NCI-H446 (cell line): Measurements from ENCODE around the gene ATF7.
"Not testable (repeated sequence)": the region's sequence is repeated elsewhere in the genome, so short reads cannot be mapped to it uniquely, and the experiment has no call there.

ENCODE experiments used
- DNase-seq, 2 experiments: peaks; one replicate each; lab custom pipeline; 2025; lab: John Stamatoyannopoulos, UW

Gene ATF7

GRCh38 chr12:53626702-53627169 lies 554 bp upstream of the ATF7 start:
- DNase-seq: no peak

- no peak for DNase-seq
Measured at GRCh38 chr12:53625373-53625945, 723 bp downstream of the ATF7 start.

DNA sequence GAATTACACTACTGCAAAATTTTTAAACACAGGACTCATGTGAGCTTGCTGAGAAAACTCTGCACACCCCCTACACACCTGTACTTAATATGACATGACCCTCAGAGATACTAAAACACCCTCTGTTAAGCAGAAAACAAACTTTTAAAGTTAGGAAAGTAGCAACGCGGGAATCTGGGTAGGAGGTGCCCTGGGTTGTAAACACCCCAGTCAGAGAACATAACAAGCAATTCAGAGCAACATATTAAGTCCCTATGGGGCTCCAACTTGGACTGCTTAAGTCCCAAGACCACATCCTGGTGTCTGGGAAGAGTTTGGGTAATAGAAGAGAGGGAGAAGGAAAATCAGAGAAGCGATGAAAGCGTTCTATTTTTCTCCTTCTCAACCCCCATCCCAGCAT lies 1.2 kb downstream of the ATF7 start:
- no peak for DNase-seq

- DNase-seq: no peak
Measured at GRCh38 chr12:53624458-53624857, 1.7 kb downstream of the ATF7 start.

- DNase-seq: peak in 1 of 2 experiments; percentile 62
Measured at GRCh38 chr12:53623548-53624385, 2.4 kb downstream of the ATF7 start.

- DNase-seq: no peak
Measured at GRCh38 chr12:53622724-53623123, 3.5 kb downstream of the ATF7 start.

DNA sequence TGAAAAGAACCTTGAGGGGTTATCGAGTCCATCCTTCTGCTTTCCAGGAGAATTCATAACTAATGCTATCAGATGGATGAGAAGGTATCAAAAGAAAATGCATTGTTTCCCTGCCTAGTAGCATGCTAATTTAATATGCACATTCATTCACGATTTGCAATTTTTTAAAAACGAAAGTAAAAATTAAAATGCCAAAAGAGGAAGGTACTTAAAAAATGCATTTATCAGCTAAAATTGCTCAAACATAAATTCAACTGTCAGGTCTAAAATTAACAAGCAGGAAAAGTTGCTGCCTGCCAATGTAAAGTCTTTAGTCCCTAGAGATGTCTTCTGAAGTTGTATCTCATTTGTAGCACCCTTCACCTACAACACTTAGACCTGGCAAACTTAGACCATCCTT lies 7.9 kb downstream of the ATF7 start:
- no peak for DNase-seq

DNA sequence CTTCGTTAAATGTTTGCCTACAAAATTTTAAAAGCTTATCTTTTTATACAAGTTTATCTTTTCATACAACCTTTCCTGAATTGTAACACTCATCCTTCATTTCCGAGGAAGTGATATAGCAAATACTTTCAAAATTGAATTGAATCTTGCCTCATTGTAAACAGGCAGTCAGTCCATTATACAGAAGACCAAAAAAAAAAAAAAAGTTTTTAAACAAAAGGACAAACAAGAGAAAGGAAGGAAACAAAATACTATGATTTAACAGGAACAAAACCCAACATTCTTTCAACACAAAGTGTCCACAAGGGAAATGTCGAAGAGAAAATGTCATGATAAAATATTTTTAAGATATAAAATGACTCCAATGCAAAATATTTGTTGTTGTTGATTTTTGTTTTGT lies 8.5 kb downstream of the ATF7 start:
- DNase-seq: no peak

GRCh38 chr12:53616950-53617349 lies 9.2 kb downstream of the ATF7 start:
- DNase-seq: no peak

DNA sequence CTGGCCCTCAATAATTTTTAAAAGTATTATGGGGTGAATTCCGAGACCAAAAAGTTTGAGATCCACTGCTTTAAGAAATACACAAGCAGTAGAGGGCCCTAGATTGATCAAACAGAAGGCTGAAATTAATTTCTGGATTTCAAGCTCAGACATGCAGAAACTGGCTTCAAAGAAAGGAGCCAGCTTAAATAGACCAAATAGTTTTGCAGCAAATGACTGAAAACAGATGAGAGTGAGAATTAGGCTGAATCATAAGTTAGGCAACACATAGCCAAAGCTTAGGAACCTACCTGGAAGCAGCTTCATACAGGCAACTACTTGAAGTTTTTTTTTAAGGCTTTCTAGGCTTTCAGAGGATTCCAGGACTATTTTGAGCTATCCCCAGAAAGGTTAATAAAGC lies 12.4 kb downstream of the ATF7 start:
- DNase-seq: no peak

- DNase-seq: no peak
Measured at GRCh38 chr12:53612978-53613377, 13.2 kb downstream of the ATF7 start.

- DNase-seq: no peak
Measured at GRCh38 chr12:53611304-53611703, 14.9 kb downstream of the ATF7 start.

DNA sequence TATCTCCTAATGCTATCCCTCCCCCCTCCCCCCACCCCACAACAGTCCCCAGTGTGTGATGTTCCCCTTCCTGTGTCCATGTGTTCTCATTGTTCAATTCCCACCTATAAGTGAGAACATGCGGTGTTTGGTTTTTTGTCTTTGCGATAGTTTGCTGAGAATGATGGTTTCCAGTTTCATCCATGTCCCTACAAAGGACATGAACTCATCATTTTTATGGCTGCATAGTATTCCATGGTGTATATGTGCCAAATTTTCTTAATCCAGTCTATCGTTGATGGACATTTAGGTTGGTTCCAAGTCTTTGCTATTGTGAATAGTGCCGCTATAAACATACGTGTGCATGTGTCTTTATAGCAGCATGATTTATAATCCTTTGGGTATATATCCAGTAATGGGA lies 19.5 kb downstream of the ATF7 start:
- not testable (repeated sequence) for DNase-seq

- DNase-seq: no peak
Measured at GRCh38 chr12:53604581-53604980, 21.6 kb downstream of the ATF7 start.

DNA sequence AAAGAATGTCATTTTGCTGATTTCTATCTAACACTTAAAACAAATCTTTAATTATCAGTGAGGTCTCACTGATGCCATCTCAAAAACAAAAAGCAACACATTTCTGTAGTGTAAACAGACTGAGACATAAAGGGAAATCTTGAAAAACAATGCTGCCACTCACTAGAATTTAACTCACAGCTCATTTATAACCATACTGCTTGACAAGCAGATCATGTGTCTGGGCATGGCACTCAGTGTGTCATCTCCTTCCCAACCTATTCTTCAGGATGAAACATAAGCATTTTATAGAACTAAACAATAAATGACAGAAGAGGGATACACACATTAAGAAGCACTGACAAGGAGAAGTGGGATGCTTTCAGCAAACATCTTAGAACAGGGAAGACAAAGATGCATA lies 22.4 kb downstream of the ATF7 start:
- DNase-seq: no peak

DNA sequence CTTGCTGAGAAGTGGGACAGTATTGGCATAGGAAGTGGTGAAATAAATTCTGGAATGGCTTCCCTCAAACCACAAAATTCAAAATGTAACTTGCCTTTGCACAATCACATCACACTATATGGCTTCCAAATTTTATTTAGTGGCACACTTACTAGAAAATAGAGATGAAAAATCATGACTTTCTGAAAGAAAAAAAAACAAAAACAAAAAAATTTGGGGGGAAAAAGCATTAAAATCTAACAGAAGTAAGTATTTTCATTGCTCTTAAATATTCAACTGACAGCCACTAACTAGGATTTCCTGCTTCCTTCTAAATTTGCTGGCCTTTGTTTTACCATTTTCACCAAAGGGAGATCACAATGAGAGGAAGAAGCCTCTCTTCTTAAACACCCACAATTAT lies 23.0 kb downstream of the ATF7 start:
- no peak for DNase-seq

GRCh38 chr12:53602176-53602864 lies 23.9 kb downstream of the ATF7 start:
- DNase-seq: no peak

- DNase-seq: peak in 1 of 2 experiments; percentile 14
Measured at GRCh38 chr12:53601296-53601847, 24.8 kb downstream of the ATF7 start.

DNA sequence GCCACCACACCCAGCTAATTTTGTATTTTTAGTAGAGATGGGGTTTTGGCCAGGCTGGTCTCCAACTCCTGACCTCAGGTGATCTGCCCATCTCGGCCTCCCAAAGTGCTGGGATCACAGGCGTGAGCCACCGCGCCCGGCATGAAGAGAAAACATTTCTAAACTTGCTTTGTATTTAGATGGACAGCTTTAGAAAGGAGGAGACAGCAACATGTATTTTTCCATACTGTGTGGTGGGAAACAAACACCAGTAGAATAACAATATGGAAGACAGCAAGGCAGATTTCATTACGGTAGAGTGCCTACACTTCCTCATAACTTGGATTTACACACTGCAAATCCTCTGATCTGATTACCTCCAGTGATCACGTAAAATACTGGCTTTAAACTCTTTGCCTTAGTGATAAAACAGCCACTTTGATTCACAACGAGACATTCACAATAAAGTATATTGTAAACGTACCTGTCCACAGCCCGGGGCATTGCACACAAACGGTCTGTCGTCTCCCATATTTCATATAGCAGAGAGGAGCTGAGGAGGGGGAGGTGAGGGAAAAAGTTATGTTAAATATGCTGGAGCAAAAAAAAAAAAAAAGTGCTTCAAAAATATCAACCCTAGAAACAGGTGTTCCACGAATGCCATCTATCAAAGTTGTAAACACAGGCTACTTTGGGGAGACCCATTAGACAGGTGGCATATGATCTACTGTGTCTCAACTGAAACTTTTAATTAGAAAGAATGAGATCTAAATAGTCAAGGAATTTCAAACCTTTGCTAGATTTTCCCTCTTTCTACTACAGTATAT lies 25.5 kb downstream of the ATF7 start:
- DNase-seq: no peak

GRCh38 chr12:53599579-53599978 lies 26.6 kb downstream of the ATF7 start:
- no peak for DNase-seq

GRCh38 chr12:53598971-53599370 lies 27.2 kb downstream of the ATF7 start:
- DNase-seq: not testable (repeated sequence)

DNA sequence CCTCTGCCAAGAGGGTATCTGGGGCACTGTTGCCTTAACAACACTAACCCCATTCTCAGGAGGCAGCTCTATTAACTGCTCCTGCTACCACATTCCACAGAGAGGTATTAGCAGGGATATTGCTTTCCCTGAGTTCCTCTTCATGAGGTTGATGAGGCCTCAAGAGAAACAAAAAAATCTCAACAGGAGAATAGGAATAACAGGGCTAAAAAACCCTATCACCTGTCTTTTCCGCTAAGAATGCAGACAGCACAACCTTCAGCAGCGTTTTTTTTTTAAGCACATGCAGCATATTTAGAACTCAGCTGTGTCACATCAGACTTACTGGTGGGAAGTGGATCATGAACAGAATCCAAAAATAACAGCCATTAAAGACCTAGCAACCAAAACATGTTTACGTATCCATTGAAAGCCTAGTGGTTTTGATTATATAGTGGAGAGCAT lies 29.2 kb downstream of the ATF7 start:
- DNase-seq: no peak
